Limb (tissue), 2 donors: ENCODE results near the gene SPATA6.
A peak's percentile ranks its signal among the peaks of the same experiment; 100 is the strongest.
"Not testable (repeated sequence)": the region's sequence is repeated elsewhere in the genome, so short reads cannot be mapped to it uniquely, and the experiment has no call there.

ENCODE experiments used
- DNase-seq, 2 donors: peaks; one replicate each; pipeline ENCODE4 v3.0.0-alpha.2; 2016; ENCODE audit errors: extremely low spot score in 2 of 2

The SPATA6 gene

DNA sequence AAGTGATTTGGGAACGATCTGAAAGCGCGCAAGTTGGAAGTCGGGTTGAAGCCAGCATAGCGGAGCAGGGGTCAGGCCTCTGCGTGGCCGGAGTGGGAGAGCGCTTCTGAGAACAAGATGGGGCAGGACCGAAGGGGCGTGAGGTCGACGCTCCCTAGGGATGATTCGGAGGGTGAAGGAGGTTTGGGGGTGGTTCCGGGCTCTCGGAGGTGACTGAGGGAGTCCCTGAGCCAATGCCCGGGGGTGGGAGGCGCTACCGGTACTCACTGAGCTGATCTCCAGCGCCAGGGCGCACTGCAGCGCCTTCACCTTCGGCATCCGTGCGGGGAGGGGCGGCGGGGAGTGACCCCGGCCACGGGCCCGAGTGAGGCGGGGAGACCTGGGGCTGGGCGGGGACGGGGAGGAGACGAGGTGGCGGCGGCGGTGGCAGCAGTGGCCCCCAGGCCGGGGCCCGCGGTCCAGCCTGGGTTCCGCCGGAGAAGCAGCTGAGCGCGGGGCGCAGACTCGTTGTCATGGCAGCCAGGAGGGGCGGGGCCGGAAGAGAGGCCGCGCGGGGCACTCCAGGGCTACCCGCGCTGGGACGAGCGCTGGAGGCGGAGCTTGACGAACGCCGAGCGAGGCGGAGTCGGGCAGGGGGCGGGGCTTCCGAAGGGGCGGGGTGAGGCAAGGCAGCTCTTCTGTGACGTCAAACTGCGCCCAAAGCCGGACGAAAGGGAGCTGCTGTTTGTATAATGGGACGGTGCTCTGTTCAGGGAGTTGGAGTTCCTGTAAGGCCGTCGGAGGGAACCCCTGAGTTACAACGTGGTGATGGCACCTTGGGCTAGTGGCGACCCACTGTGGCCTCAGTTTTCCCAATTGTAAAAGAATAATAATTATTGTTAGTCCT is at the start of gene SPATA6:
Gene SPATA6, minus strand, starts transcription at position 514 of the 886 bp plus-strand sequence. Its CDS starts 196 bp downstream, at position 318.
- DNase-seq, result peak; percentile 95 to 100

DNA sequence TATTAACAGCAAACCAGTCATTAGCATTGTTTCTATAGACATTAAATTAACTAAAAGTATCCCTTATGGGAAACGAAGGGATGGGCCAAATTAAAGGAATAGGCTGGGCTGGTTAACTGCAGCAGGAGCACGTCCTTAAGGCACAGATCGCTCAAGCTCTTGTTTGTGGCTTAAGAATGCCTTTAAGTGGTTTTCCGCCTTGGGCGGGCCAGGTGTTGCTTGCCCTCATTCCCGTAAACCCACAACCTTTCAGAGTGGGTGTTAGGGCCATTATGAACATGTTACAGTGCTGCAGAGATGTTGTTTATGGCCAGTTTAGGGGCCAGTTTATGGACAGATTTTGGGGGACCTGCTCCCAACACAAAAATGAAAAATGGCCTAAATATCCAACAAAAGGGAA is 47.9 kb upstream of the SPATA6 start:
- not testable (repeated sequence) for DNase-seq

DNA sequence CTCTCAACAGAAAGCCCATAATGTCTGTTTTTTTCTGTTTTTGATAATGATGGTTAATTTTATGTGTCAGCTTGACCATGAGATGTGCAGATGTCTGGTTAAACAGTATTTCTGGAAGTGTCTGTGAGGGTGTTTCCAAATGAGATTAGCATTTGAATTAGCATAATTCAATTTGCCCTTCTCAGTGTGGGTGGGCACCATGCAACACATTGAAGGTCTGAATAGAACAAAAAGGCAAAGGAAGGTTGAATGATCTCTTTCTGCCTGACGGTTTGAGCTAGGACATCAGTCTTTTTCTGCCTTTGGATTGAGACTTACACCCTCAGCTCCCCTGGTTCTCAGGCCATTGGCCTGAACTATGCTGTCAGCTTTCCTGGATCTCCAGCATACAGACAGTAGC is 34.9 kb upstream of the SPATA6 start:
- no peak for DNase-seq

DNA sequence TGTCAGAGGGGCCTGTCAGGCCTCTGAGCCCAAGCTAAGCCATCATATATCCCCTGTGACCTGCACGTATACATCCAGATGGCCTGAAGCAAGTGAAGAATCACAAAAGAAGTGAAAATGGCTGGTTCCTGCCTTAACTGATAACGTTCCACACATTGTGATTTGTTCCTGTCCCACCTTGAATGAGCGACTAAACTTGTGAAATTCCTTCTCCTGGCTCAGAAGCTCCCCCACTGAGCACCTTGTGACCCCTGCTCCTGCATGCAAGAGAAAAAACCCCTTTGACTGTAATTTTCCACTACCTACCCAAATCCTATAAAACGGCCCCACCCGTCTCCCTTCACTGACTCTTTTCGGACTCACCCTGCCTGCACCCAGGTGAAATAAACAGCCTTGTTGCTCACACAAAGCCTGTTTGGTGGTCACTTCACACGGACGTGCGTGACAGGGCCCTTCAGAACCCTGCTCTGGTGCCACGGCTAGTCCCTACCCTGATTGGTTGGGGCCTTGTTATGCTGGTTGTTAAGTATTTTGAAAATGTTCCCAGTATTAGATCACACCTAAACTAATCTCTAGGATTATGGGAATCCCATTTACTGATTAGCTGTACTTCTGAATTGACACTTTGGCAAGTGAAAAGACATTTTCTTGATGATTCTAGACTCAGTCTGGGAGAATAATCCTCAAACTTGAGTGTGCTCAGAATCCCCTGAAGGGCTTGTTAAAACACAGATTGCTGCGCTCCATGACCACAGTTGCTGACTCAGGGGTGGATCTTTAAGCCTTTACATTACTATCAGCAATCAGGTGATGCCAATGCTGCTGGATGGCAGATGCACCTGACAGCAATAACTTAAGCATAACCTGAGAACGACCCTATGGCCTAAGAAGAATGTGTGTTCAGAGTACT is 28.8 kb upstream of the SPATA6 start:
- DNase-seq, result no peak

DNA sequence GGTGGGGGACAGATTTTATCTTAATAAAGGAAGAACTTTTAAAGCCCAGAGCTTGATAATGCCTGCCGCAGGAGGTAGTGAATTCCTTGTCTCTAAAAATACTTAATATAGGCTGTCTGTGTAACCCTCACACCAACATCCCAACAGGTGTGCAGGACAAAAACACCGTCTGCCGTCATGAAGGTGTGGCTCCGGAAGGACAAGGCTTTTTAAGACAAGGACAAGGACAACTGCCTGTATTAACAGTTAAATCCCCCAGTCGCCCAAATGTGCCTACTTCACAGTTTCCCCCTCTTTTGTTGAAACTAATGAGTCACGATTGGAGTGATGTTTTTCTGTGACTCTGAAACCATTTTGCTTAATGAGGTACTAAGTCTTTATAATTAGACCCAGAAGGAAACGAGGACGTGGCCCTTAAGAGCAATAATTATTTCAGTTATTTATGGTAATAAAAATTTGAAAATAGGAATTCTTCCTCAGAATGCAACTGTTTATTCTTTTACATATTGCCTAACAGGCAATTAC is 27.3 kb upstream of the SPATA6 start:
- DNase-seq, result no peak

DNA sequence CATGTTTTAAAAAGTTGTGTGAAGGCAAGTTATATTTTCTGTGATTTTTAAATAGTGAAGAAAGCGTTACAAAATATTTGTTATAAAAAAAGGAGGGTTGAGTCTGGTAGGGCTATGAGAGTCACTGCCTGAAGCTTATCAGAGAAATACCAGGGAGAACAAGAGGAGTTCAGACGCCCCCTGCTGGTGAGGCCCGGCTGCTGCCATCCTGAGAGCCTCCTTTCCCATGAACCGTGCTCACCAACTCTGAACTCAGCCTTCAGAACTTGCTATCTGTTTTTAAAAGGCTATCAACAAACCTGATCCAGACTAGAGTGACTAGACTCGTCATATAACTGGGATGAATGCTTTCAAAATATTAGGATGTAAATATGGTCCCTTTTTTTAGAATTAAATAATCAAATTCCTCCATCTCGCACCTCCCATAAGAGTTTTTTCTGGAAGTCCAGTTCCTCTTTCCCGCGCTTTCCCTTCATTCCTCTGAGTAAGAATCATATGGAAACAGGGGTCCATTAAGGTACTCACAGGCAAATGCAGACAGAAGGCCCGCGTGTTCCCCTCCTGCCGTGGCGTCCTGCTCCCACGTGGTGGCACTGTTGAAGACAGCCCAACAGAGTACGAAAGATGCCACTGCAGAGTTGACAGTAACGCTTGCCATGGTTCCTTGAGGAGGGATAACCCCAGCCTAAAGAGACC is 26.2 kb upstream of the SPATA6 start:
- peak; percentile 68 to 88 for DNase-seq

DNA sequence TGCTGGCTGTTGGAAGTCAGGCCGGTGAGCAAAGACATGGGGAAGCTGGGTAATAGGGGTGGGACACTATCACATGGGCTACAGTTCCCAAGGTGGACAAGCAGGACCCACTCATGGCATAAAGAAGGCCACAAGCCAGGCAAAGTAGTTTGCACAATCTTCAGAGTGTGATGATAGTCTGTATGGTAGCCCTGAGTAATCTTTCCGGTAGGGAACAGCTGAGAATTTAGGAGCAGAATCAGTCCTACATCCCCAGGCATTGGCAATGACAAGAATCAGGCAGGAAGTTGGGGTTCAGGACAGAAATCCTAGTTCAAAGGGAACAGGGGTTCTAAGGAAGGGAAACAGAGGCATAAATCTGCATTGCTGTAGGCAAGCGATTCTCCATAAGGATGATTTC is 23.9 kb upstream of the SPATA6 start:
- DNase-seq, result no peak

DNA sequence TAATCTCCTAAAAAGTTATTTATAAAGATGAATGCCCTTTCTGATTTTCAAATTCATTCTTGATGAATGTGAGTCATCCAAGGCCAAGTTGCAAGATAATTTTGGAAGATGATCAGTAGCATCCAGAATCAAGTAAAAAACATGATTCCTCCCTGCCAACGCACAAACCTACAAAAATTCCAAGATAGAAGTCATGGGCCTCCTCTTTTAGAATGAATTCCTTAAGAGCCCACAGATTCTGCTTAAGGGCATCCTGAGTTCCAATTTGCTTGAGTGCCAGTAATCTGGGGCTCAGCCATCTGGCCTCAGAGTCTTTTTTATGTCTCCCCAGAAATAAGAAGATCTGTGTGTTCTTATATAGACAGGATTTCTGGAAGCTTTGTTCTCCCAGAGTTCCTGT is 23.2 kb upstream of the SPATA6 start:
- DNase-seq, result no peak

DNA sequence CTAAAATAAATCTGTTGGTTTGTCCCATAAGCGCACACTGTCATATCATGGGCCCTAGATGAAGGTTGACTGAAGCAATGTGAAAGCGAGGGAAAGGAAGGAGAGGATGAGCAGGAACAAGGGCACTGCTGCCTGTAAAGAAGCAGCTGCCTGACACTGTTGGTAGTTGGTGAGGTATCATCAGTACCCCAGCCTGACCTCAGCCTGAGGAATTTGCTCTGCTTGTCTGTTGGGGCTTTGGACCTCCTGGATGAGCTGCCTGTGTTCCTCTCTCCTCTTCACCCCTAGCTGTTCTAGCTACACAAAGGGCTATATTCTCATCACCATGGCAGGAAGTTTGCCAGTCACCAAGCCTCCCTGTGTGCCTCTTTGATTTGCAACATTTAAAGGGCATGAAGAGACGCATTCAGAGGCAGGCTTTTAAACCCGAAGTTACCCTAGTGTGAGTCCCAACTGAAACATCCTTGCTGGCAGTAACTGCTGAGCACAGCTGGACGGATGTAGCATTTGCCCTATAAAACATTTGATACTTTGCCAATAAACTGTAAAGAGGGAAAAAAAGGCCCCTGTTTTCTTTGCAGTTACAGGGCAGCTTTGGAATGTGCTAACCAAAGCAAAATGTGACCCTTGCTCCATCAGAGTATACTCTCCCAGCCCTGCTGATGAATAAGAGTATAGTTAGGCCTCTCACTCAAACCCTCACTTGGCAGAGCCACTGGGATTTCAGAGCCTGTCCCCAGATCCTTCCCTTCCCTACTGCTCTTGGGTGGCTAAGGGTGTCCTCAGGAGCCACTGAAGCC is 22.2 kb upstream of the SPATA6 start:
- DNase-seq, result peak; percentile 65 to 89

DNA sequence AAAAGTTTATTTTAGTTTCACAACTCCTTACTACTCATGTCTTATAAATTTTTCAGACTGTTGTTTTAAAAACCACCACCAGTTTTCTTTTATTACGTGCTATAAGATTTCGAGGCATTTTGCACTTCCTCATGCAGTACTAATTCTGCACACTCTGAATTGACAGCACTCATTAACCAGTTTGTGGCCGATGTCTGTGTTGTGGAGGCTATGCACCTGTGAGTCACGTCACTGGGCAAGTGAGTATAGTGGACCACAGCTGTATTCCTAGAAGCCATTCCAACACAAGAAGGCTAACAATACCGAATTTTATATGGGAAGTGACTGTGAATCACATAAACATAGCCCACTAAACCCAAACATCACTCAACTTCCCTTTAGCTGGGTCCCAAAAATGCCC is 21.0 kb upstream of the SPATA6 start:
- no peak for DNase-seq

DNA sequence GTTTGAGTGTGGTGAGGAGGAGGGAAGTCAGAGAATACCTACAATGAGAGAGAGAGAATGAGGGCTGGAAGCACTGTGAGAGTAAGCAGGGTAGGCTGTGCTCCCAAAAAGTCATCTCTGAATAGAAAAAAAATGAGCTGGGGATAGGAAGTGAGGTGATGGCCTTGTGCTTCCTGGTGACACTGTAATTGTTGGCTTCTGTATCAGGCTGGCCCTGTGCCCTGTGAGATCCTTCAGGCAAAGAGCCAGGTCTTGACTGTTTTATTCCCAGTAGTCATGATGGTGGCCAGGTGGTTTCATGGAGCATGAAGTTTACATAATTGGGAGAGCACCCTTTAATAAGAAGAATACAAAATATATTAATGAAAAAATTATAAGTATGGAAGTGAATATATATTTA is 20.4 kb upstream of the SPATA6 start:
- DNase-seq, result no peak

DNA sequence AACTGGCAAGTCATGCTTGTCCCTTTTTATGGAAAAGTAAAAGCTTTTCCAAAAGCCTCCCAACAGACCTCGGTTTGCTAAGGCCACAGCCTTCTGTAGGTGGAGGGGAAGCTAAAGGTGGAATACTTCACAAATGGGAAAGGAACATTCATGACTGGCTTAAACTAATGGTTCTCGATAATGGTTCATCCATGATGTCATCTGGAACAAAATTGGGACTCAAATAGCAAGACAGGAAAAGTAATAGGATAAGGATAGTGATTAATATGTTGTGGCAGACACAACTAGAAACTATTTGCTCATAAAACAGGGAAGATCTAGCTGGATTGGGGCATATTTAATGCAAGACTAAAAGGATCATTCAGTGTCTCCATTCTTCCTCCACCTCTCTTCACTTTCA is 16.7 kb upstream of the SPATA6 start:
- DNase-seq, result no peak

DNA sequence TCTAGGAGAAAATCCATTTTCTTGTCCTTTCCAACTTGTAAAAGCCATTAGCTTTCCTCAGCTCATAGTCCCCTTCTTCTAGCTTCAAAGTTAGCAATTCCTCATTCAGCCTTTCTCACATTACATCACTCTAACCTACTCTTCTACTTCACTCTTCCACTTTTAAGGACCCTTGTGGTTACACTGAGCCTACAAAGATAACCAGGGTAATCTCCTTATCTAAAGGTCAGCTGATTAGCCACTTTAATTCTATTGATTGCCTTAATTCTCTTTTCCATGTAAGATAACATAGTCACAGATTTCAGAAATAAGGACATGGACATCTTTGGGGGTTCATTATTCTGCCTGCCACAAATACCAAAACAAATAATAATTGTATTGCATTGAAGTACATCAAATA is 8.5 kb upstream of the SPATA6 start:
- no peak for DNase-seq

DNA sequence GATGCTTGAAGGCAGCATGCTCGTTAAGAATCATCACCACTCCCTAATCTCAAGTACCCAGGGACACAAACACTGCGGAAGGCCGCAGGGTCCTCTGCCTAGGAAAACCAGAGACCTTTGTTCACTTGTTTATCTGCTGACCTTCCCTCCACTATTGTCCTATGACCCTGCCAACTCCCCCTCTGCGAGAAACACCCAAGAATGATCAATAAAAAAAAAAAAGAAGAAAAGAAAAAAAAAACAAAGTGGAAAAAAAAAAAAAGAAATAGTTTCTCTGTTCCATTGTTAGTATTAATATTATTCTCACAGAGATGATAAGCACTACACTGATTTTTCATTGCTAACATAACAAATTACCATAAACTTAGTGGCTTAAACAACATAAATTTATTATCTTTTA is 8.0 kb upstream of the SPATA6 start:
- DNase-seq, result not testable (repeated sequence)

DNA sequence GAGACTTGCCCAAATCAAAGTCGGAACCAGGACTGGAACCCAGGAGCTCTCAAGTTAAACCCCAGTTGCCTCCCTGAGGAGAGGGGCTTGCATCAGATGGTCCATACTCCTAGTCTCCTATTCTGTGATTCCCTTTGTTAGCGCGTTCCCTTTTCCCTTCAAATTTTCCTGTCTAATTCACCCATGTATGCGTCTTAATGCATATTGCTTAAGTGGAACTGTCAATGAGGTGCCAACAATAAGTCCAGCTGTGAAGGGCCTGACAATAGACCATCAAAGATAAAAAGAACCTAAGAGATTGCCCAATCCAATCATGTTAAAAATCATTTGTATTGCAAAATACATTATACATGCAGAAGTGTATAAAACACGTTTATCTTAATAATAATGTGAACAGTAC is 634 bp upstream of the SPATA6 start:
- no peak for DNase-seq

DNA sequence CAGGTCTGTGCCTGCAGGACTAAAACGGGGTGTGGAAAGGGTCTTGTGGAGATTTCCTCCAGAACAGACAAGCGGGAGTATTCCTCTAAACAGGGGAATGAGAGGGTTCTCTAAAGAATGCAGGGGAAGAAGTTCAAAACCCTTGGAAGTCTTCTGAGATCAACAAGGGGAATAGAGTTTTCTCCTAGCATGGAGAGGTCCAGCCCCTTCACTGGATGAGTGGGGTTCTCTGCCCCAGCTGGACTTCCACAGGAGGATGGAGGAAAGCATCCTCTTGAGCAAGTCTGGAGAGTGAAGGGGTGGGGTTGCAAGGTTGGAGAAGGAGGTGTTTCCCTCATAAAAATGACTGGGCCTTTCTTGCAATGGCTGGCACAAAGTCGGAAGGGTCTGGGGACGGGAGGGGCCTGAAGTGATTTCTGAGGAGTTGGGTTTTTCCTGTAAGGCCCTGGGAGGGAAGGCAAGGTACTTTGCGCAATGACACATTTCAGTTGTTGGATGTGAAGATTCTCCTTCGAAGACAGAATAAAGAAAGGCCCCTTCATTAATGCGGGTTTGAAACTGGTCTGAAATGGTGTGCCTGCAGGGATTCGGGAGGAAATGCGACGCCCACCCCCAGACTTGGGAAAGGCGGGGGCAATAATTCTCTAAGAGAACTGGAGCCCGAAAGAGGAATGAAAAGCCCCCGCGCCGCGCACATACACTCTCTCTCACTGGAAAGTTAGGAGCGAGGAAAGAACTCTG is 884 bp downstream of the SPATA6 start:
- peak in 1 of 2 donors; percentile 44 for DNase-seq

DNA sequence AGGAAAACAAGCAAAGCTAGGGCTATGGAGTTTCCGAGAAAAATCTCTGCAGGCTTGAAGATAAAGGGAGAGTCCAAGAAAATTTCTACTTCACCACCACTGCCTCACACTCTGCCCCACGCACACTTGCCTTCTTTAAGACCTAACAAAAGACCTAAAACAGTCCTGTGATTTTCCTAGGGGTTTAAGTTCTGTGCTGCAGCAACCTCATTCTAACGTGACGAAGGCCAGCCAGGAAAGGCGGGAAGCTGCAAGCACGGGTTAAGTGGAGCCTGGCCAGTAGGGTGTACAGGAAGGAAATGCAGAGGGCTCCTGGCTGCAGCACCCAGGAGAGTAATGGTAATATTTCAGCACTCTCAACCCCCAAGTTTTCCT is 1.5 kb downstream of the SPATA6 start:
- DNase-seq, result peak; percentile 31 to 47

DNA sequence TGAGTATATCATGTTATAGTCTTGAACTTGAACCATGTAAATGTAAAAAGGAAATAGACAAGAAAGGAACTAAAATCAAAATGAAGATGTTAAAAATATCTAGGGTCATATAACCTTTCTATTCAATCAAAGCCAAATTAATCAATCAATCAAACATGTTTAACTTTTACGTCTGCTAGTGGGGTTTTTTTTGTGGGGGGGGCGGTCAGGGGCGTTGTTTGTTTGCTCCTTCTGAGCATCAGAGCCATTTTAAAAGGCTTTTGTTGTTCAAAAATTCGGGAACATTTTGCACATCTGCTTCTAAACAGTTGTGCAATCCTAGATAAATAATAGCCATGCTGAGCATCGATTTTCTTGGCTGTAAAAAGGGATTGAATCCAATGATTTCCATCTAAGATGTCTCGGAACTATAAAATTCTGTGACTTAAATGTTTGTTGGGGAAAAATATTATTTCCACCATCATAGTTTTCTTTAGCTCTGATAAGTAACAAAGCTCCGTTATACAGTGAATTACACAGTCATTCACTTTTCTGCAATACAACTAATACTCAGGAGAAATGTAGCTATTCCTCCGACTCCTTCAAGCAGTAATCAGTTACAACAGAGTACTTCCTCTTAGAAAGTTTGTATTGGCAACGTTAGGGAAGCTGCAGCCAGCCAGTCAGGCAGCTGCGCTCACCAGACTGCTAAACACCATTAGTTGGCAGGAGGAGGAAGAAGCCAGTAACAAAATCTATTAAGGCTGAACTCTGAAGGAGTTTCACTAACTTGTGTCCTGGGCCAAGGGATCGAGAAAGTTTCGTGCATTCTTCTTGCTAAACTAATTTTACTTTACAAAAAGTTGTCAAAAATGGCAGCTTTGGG is 2.2 kb downstream of the SPATA6 start:
- DNase-seq, result peak; percentile 53 to 83

DNA sequence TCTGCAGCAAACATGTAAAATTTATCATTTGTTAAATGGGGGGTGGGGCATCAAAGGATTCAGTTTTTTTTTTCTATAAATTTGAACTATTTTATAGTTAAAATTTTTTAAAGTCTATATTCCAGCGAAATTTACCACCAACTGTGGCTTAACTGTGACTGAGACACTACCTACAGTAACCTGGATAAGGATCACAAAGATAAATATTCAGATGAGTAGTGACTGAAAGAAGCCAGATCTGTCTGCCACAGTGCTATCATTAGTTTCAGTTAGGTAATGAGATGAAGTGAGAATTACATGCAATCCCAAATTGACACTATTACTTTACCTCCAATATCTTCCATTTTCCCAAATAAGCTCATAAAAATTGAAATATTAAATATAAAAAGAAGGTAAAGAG is 5.4 kb downstream of the SPATA6 start:
- no peak for DNase-seq
